NCI-H2029 treated with DMSO at 0.1 percent for 48 hours (cell line): ENCODE data around the gene ATP9B.

Experiments
- DNase-seq: peaks from one replicate; lab custom pipeline; 2025; lab: John Stamatoyannopoulos, UW

The ATP9B gene

GRCh38 chr18:79068937-79069716, at the start of gene ATP9B:
ATP9B (plus strand) TSS chr18:79069394; CDS start chr18:79069411, 17 bp downstream.
- no peak for DNase-seq

- no peak for DNase-seq
Measured at GRCh38 chr18:79019881-79020280, 49.3 kb upstream of the ATP9B start.

- DNase-seq, result no peak
Measured at GRCh38 chr18:79022603-79023002, 46.6 kb upstream of the ATP9B start.

- DNase-seq, result no peak
Measured at GRCh38 chr18:79026491-79026890, 42.7 kb upstream of the ATP9B start.

GRCh38 chr18:79030680-79031079, 38.5 kb upstream of the ATP9B start:
- no peak for DNase-seq

GRCh38 chr18:79042276-79042675, 26.9 kb upstream of the ATP9B start:
- no peak for DNase-seq

- no peak for DNase-seq
Measured at GRCh38 chr18:79043288-79043687, 25.9 kb upstream of the ATP9B start.

GRCh38 chr18:79046522-79046921, 22.7 kb upstream of the ATP9B start:
- DNase-seq, result no peak

- DNase-seq, result no peak
Measured at GRCh38 chr18:79047556-79048244, 21.5 kb upstream of the ATP9B start.

- no peak for DNase-seq
Measured at GRCh38 chr18:79048245-79048632, 21.0 kb upstream of the ATP9B start.

- DNase-seq, result no peak
Measured at GRCh38 chr18:79049506-79049905, 19.7 kb upstream of the ATP9B start.

GRCh38 chr18:79050005-79050404, 19.2 kb upstream of the ATP9B start:
- DNase-seq, result no peak

GRCh38 chr18:79056827-79057367, 12.3 kb upstream of the ATP9B start:
- peak; percentile 69 for DNase-seq

GRCh38 chr18:79058007-79058406, 11.2 kb upstream of the ATP9B start:
- DNase-seq, result no peak

GRCh38 chr18:79062806-79063205, 6.4 kb upstream of the ATP9B start:
- DNase-seq, result no peak

GRCh38 chr18:79064228-79064627, 5.0 kb upstream of the ATP9B start:
- no peak for DNase-seq

- no peak for DNase-seq
Measured at GRCh38 chr18:79065802-79066201, 3.4 kb upstream of the ATP9B start.

- DNase-seq, result no peak
Measured at GRCh38 chr18:79067611-79068010, 1.6 kb upstream of the ATP9B start.

GRCh38 chr18:79068341-79068936, 755 bp upstream of the ATP9B start:
- DNase-seq, result no peak

- DNase-seq, result no peak
Measured at GRCh38 chr18:79069717-79070151, 540 bp downstream of the ATP9B start.

- DNase-seq, result no peak
Measured at GRCh38 chr18:79070486-79070885, 1.3 kb downstream of the ATP9B start.

GRCh38 chr18:79071037-79071436, 1.8 kb downstream of the ATP9B start:
- no peak for DNase-seq
